Mesenchymal stem cell (in vitro differentiated cells and primary cell): ENCODE data around the gene COX4I1.

Experiments
- DNase-seq: peaks from one replicate; pipeline ENCODE4 v3.0.0-alpha.2; 2013
- H2AFZ ChIP-seq: one replicate; pipeline ENCODE4 v1.6.1; 2013; ENCODE audit warnings: low read depth, mild to moderate bottlenecking, control low read depth, inconsistent platforms, low read length, moderate library complexity
- H2AK5ac ChIP-seq: 2 replicates; pipeline ENCODE4 v1.6.1; 2013; ENCODE audit warnings: low read length, moderate library complexity, mild to moderate bottlenecking, inconsistent platforms; ENCODE audit not compliant: severe bottlenecking
- H2BK120ac ChIP-seq: one replicate; pipeline ENCODE4 v1.6.1; 2013; ENCODE audit warnings: low read depth, mild to moderate bottlenecking, inconsistent platforms, low read length, moderate library complexity
- H2BK12ac ChIP-seq, 2 experiments: one replicate each; pipeline ENCODE4 v1.6.1; 2013; ENCODE audit warnings: inconsistent platforms in 2 of 2, low read length in 2 of 2, mild to moderate bottlenecking in 2 of 2, moderate library complexity in 2 of 2, control low read depth in 1 of 2
- H2BK15ac ChIP-seq: one replicate; pipeline ENCODE4 v1.6.1; 2013; ENCODE audit warnings: mild to moderate bottlenecking, low read depth, inconsistent platforms; ENCODE audit not compliant: poor library complexity, severe bottlenecking
- H2BK5ac ChIP-seq: 2 replicates; pipeline ENCODE4 v1.6.1; 2013; ENCODE audit warnings: low read depth, mild to moderate bottlenecking, low read length, control low read depth, inconsistent platforms; ENCODE audit not compliant: poor library complexity, severe bottlenecking
- H3K14ac ChIP-seq, 2 experiments: one replicate each; pipeline ENCODE4 v1.6.1; 2013; ENCODE audit warnings: inconsistent platforms in 2 of 2, low read length in 2 of 2, control low read depth in 1 of 2, mild to moderate bottlenecking in 1 of 2, moderate library complexity in 1 of 2
- H3K18ac ChIP-seq, 2 experiments: one replicate each; pipeline ENCODE4 v1.6.1; 2013; ENCODE audit warnings: inconsistent platforms in 2 of 2, low read length in 2 of 2, control low read depth in 1 of 2, low read depth in 1 of 2, mild to moderate bottlenecking in 1 of 2
- H3K23ac ChIP-seq, 2 experiments: one replicate each; pipeline ENCODE4 v1.6.1; 2013; ENCODE audit warnings: inconsistent platforms in 2 of 2, low read length in 2 of 2, mild to moderate bottlenecking in 2 of 2, moderate library complexity in 2 of 2, control low read depth in 1 of 2
- H3K27ac ChIP-seq: 2 replicates; pipeline ENCODE4 v1.5.1; 2013; ENCODE audit warnings: mild to moderate bottlenecking, moderate library complexity, low read length, control low read depth, inconsistent platforms; ENCODE audit not compliant: poor library complexity, severe bottlenecking
- H3K27me3 ChIP-seq, 2 experiments: 2 replicates each; pipeline versions ENCODE4 v1.6.1 to v1.7.0; 2013; ENCODE audit warnings: low read length in 2 of 2, mild to moderate bottlenecking in 2 of 2, moderate library complexity in 2 of 2, control low read depth in 1 of 2, inconsistent platforms in 1 of 2; ENCODE audit not compliant: control insufficient read depth in 1 of 2, insufficient read depth in 1 of 2
- H3K36me3 ChIP-seq, 2 experiments: 2 replicates each; pipeline versions ENCODE4 v1.6.1 to v1.7.0; 2013; ENCODE audit warnings: low read length in 2 of 2, control low read depth in 1 of 2, inconsistent platforms in 1 of 2, low read depth in 1 of 2, mild to moderate bottlenecking in 1 of 2; ENCODE audit not compliant: insufficient read depth in 2 of 2, control insufficient read depth in 1 of 2
- H3K4ac ChIP-seq, 2 experiments: one replicate each; pipeline ENCODE4 v1.6.1; 2013; ENCODE audit warnings: inconsistent platforms in 2 of 2, low read length in 2 of 2, mild to moderate bottlenecking in 2 of 2, moderate library complexity in 2 of 2, control low read depth in 1 of 2, low read depth in 1 of 2
- H3K4me1 ChIP-seq: 2 replicates; pipeline ENCODE4 v1.6.1; 2013; ENCODE audit warnings: low read depth, low read length, control low read depth; ENCODE audit not compliant: control insufficient read depth, insufficient read depth
- H3K4me2 ChIP-seq: 2 replicates; pipeline ENCODE4 v1.6.1; 2013; ENCODE audit warnings: low read length, mild to moderate bottlenecking, inconsistent platforms; ENCODE audit not compliant: poor library complexity, severe bottlenecking
- H3K4me3 ChIP-seq, 2 experiments: 2 replicates each; pipeline versions ENCODE4 v1.5.1 to v1.7.0; 2013; ENCODE audit warnings: low read length in 2 of 2, mild to moderate bottlenecking in 2 of 2, control low read depth in 1 of 2, low read depth in 1 of 2; ENCODE audit not compliant: insufficient read depth in 1 of 2
- H3K79me1 ChIP-seq: replicated peaks from 2 replicates; pipeline ENCODE4 v1.6.1; 2013; ENCODE audit warnings: mild to moderate bottlenecking, control low read depth, low read length, inconsistent platforms; ENCODE audit not compliant: poor library complexity, severe bottlenecking
- H3K9ac ChIP-seq: 2 replicates; pipeline ENCODE4 v1.7.0; 2013; ENCODE audit warnings: mild to moderate bottlenecking, low read length, moderate library complexity
- H3K9me3 ChIP-seq: 2 replicates; pipeline ENCODE4 v1.7.0; 2013; ENCODE audit warnings: mild to moderate bottlenecking, low read length; ENCODE audit not compliant: control insufficient read depth
- H4K8ac ChIP-seq: one replicate; pipeline ENCODE4 v1.6.1; 2013; ENCODE audit warnings: inconsistent platforms, mild to moderate bottlenecking, low read length, moderate library complexity
- H4K91ac ChIP-seq: one replicate; pipeline ENCODE4 v1.6.1; 2013; ENCODE audit warnings: mild to moderate bottlenecking, low read length, inconsistent platforms
- WGBS: methylation state at CpG from one replicate; pipeline ENCODE4 v1.1.7; 2013; ENCODE audit warnings: mixed read lengths; 5-methylcytosine and 5-hydroxymethylcytosine counted together

COX4I1 gene

DNA sequence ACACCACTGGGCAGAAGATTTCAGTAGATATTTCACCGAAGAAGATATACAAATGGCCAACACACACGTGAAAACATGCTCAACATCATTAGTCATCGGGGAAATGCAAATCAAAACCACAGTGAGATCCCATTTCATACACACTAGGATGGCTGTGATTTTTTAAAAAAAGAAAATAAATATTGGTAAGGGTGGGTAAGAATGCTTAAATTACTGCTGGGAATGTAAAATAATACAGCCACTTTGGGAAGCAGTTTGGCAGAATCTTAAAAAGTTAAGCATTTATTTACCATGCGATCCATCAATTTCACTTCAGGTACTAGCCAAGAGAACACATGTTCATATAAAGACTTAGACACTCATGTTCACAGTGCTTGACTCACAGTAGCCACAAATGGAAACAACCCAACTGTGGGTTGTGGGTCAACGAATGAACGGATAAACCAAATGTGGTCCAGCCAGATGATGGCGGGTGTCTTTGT, 42.1 kb upstream of the COX4I1 start:
- peak; percentile 76 for DNase-seq
- WGBS: 65% methylated on average over 4 of the region's 7 CpGs
- H3K18ac ChIP-seq: no peak overlapping the region
- H4K91ac ChIP-seq: no peak overlapping the region
- H2BK120ac ChIP-seq: no peak overlapping the region
- H3K9me3 ChIP-seq: no peaks in the 10 kb centered on the region
- peaks cover 39 to 43% of the 10 kb centered on the region in 2 experiments for H3K27me3 ChIP-seq
- no peak overlapping the region for H3K4ac ChIP-seq
- no peak overlapping the region for H2BK5ac ChIP-seq
- peaks cover 3% of the 10 kb centered on the region for H3K4me1 ChIP-seq
- no peak overlapping the region for H2AFZ ChIP-seq
- no peak overlapping the region for H3K9ac ChIP-seq
- no peak overlapping the region for H2BK15ac ChIP-seq
- H3K79me1 ChIP-seq: no peaks in the 10 kb centered on the region
- H4K8ac ChIP-seq: no peak overlapping the region
- no peak overlapping the region for H3K4me3 ChIP-seq
- H3K23ac ChIP-seq: no peak overlapping the region
- no peak overlapping the region for H3K4me2 ChIP-seq
- no peak overlapping the region for H2BK12ac ChIP-seq
- no peak overlapping the region for H3K14ac ChIP-seq
- H2AK5ac ChIP-seq: no peak overlapping the region
- no peak overlapping the region for H3K27ac ChIP-seq
- H3K36me3 ChIP-seq: no peaks in the 10 kb centered on the region

GRCh38 chr16:85759136-85759535, 40.4 kb upstream of the COX4I1 start:
- Histone ChIP-seq H2BK5ac (no peak overlapping the region), H4K91ac (no peak overlapping the region), H3K4me2 (no peak overlapping the region), H3K36me3 (no peaks in the 10 kb centered on the region), H3K14ac (no peak overlapping the region), H2BK12ac (no peak overlapping the region), H4K8ac (no peak overlapping the region), H3K4me1 (peaks cover 8% of the 10 kb centered on the region), H2AFZ (no peak overlapping the region), H3K4me3 (no peak overlapping the region), H3K9ac (no peak overlapping the region), H2AK5ac (no peak overlapping the region), H3K27me3 (peaks cover 31 to 33% of the 10 kb centered on the region in 2 experiments), H3K9me3 (no peaks in the 10 kb centered on the region), H2BK120ac (no peak overlapping the region), H2BK15ac (peak overlapping the region; percentile 38), H3K79me1 (no peaks in the 10 kb centered on the region), H3K23ac (no peak overlapping the region), H3K18ac (no peak overlapping the region), H3K27ac (no peak overlapping the region), H3K4ac (no peak overlapping the region)
- no peak for DNase-seq
- WGBS: 90% methylated on average over 14 of the region's 16 CpGs

DNA sequence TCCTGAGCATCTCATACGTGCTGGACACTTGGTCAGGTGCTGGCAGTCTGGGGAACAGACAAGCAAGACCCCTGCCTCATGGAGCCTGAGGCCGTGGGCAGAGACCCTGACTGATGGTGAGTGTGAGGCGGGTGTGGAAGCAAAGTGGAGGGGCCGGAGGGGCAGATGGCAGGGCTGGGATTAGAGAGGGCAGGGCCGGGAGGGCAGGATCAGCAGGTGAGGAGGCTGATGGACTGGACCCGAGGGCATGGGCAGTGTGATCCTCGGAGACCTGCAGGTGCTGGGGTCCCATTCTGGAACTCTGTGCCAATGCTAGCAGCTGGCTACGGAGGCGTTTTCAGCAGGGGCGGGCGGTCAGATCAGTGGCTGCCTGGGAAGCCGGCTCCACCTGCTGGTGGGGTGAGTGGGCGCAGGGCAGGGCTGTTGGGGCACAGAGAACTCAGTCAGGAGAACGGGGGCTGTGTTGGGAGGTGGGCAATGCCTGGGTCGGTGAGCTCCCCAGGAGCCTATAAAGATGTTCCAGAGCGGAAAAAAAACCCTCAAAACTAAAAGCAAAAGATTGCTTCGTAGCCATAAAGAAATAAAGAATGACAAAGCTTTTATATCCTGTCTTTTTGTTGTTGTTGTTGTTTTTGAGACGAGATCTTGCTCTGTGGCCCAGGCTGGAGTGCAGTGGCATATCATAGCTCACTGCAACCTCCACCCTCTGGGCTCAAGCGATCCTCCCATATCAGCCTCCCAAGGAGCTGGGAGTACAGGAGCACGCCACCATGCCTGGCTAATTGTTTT, 39.7 kb upstream of the COX4I1 start:
- Histone ChIP-seq H3K36me3 (no peaks in the 10 kb centered on the region), H3K4me1 (peaks cover 7% of the 10 kb centered on the region), H3K4me2 (no peak overlapping the region), H3K79me1 (no peaks in the 10 kb centered on the region), H2BK5ac (no peak overlapping the region), H2BK15ac (no peak overlapping the region), H4K91ac (no peak overlapping the region), H3K23ac (no peak overlapping the region), H3K9ac (no peak overlapping the region), H3K14ac (no peak overlapping the region), H3K4me3 (no peak overlapping the region), H3K18ac (no peak overlapping the region), H2BK12ac (no peak overlapping the region), H3K27ac (no peak overlapping the region), H3K9me3 (no peaks in the 10 kb centered on the region), H3K27me3 (peaks cover 26 to 34% of the 10 kb centered on the region in 2 experiments), H2AK5ac (no peak overlapping the region), H2BK120ac (no peak overlapping the region), H2AFZ (no peak overlapping the region), H3K4ac (no peak overlapping the region), H4K8ac (no peak overlapping the region)
- WGBS: 75% methylated on average over 18 of the region's 20 CpGs
- DNase-seq: no peak

GRCh38 chr16:85761861-85762260, 37.6 kb upstream of the COX4I1 start:
- Histone ChIP-seq H2AFZ (no peak overlapping the region), H3K27ac (no peak overlapping the region), H2AK5ac (no peak overlapping the region), H3K27me3 (peaks cover 26 to 32% of the 10 kb centered on the region in 2 experiments), H4K91ac (no peak overlapping the region), H3K4me3 (no peak overlapping the region), H3K79me1 (no peaks in the 10 kb centered on the region), H3K36me3 (no peaks in the 10 kb centered on the region), H3K14ac (no peak overlapping the region), H2BK120ac (no peak overlapping the region), H3K18ac (no peak overlapping the region), H3K4ac (no peak overlapping the region), H2BK15ac (no peak overlapping the region), H3K4me2 (no peak overlapping the region), H2BK5ac (no peak overlapping the region), H3K9ac (no peak overlapping the region), H3K23ac (no peak overlapping the region), H3K4me1 (peaks cover 9% of the 10 kb centered on the region), H3K9me3 (no peaks in the 10 kb centered on the region), H2BK12ac (no peak overlapping the region), H4K8ac (no peak overlapping the region)
- DNase-seq: no peak
- 92% methylated on average over 6 of the region's 6 CpGs for WGBS
